K562 (cell line): ENCODE results near the gene PIK3R5. TPM values are rescaled to one million over a fixed set of nuclear protein-coding genes. Genes with fewer than 3 reads are reported as not detected.

Experiments used
- ATAC-seq: fragments of 200-7000 bp; cut with Tn5 transposase; 3 replicates; pipeline ENCODE4 v1.9.1; 2020; ENCODE audit warnings: moderate library complexity
- BruUV-seq: library from RNA; stranded (reverse); fragments of 400-500 nt; replicated peaks from 2 replicates; lab custom pipeline; 2021; lab: Mats Ljungman, UMichigan
- CTCF ChIA-PET: fragments of 300-600 bp; formaldehyde crosslinking; extraction: SDS; loops from one replicate; lab custom pipeline; 2021; ENCODE audit warnings: low intra/inter-chr PET ratio; lab: Yijun Ruan, JAX
- POLR2A ChIA-PET: fragments of 300-600, 350-650 bp; sonication (Branson Sonifier 250); formaldehyde crosslinking; extraction: SDS; loops from one replicate; lab custom pipeline; 2021; ENCODE audit warnings: antibody characterized with exemption, inconsistent platforms; lab: Yijun Ruan, JAX
- DNase-seq, 4 experiments: peaks; one replicate each; pipeline versions ENCODE4 v3.0.0 to v3.0.0-alpha.2; 2011 to 2018; ENCODE audit warnings: low spot score in 3 of 4, mixed read lengths in 3 of 4; ENCODE audit errors: extremely low read depth in 1 of 4
- FAIRE-seq: peaks from 2 replicates; lab custom pipeline; 2011; peaks lifted over from hg19 to GRCh38; lab: Jason Lieb, UNC
- H2AFZ ChIP-seq: 2 replicates; pipeline ENCODE4 v1.6.0; 2011; ENCODE audit warnings: low read depth, low read length, control low read depth, inconsistent platforms
- H3K27ac ChIP-seq: fragments of 200-600 bp; 3 replicates; pipeline ENCODE4 v1.8.0; 2011; ENCODE audit warnings: low read depth, mild to moderate bottlenecking, control low read depth, inconsistent platforms, low read length, moderate library complexity, mixed read lengths; ENCODE audit errors: extremely low read depth
- H3K27me3 ChIP-seq, 2 experiments: fragments of 300-600 bp in 1 of 2; 2 replicates in 1 of 2; 3 replicates in 1 of 2; pipeline versions ENCODE4 v1.6.0 to v1.8.0; 2011; ENCODE audit warnings: inconsistent platforms in 2 of 2, low read length in 2 of 2, mild to moderate bottlenecking in 1 of 2, mixed read lengths in 1 of 2, moderate library complexity in 1 of 2; ENCODE audit not compliant: control insufficient read depth in 2 of 2, insufficient read depth in 2 of 2
- H3K36me3 ChIP-seq: fragments of 300-600 bp; 3 replicates; pipeline ENCODE4 v1.8.0; 2011; ENCODE audit warnings: mild to moderate bottlenecking, low read length, inconsistent platforms; ENCODE audit not compliant: control insufficient read depth, insufficient read depth
- H3K4me1 ChIP-seq, 2 experiments: fragments of 200-600 bp in 1 of 2; replicated peaks in 1 of 2; 2 replicates in 1 of 2; 3 replicates in 1 of 2; pipeline versions ENCODE4 v1.5.1 to v1.8.0; 2011; ENCODE audit warnings: inconsistent platforms in 2 of 2, low read length in 2 of 2, mild to moderate bottlenecking in 1 of 2, mixed read lengths in 1 of 2, moderate library complexity in 1 of 2; ENCODE audit not compliant: control insufficient read depth in 2 of 2, insufficient read depth in 2 of 2
- H3K4me2 ChIP-seq: 2 replicates; pipeline ENCODE4 v1.6.1; 2011; ENCODE audit warnings: low read length, control low read depth, inconsistent platforms, mixed read lengths; ENCODE audit not compliant: insufficient read depth
- H3K4me3 ChIP-seq: fragments of 200-600 bp; sonication (generic), shearing (Covaris generic); 2 replicates; pipeline ENCODE4 v1.5.1; 2016; ENCODE audit warnings: control low read depth, inconsistent platforms
- H3K79me2 ChIP-seq: fragments of 200-600 bp; 3 replicates; pipeline ENCODE4 v1.8.0; 2011; ENCODE audit warnings: low read length, inconsistent platforms; ENCODE audit not compliant: control insufficient read depth, insufficient read depth
- H3K9ac ChIP-seq, 2 experiments: 2 replicates each; pipeline versions ENCODE4 v1.6.0 to v1.6.1; 2011; ENCODE audit warnings: low read depth in 2 of 2, low read length in 2 of 2, control low read depth in 1 of 2, inconsistent platforms in 1 of 2, mild to moderate bottlenecking in 1 of 2, mixed read lengths in 1 of 2; ENCODE audit not compliant: insufficient read depth in 1 of 2
- H3K9me1 ChIP-seq: one replicate; pipeline ENCODE4 v1.6.0; 2011; ENCODE audit warnings: inconsistent platforms, mild to moderate bottlenecking, low read length, moderate library complexity; ENCODE audit not compliant: control insufficient read depth, insufficient read depth
- H3K9me3 ChIP-seq: replicated peaks from 2 replicates; pipeline ENCODE4 v1.5.1; 2011; ENCODE audit warnings: low read depth, low read length, inconsistent platforms; ENCODE audit not compliant: control insufficient read depth, insufficient read depth
- H4K20me1 ChIP-seq: replicated peaks from 2 replicates; pipeline ENCODE4 v1.6.1; 2011; ENCODE audit warnings: low read length, inconsistent platforms, mixed read lengths; ENCODE audit not compliant: control insufficient read depth, insufficient read depth
- CHD2 ChIP-seq: IDR thresholded peaks from 2 replicates; pipeline ENCODE4 v1.6.1; 2011; ENCODE audit warnings: low read depth, low read length
- JUND ChIP-seq, 2 experiments: IDR thresholded peaks; 2 replicates in 1 of 2; 3 replicates in 1 of 2; pipeline ENCODE4 v1.6.1; 2011; ENCODE audit warnings: borderline replicate concordance in 2 of 2, low read depth in 2 of 2, low read length in 2 of 2, improper control_type of control experiment in 1 of 2, missing biosample characterization in 1 of 2, missing genetic modification characterization in 1 of 2, missing genetic modification reagents in 1 of 2
- TRIM24 ChIP-seq, 2 experiments: fragments of 450-650 bp; IDR thresholded peaks; 2 replicates each; pipeline ENCODE4 v1.6.1; 2016
- WGBS: fragments of 100-300 bp; shearing (Covaris generic); methylation state at CpG from one replicate; pipeline ENCODE4 v1.1.6; 2016; ENCODE audit warnings: low coverage, mixed read lengths; ENCODE audit not compliant: insufficient coverage; ENCODE audit errors: missing lambda C conversion rate; 5-methylcytosine and 5-hydroxymethylcytosine counted together
- in situ Hi-C: fragments of 300-500 bp; cut with MboI; formaldehyde crosslinking; loops from 4 replicates; pipeline ENCODE4 v1.15.0; 2018; ENCODE audit warnings: inconsistent platforms, mixed read lengths
- intact Hi-C: fragments of 100-400 bp; cut with micrococcal nuclease; formaldehyde crosslinking; loops from 2 replicates; pipeline ENCODE4 v1.14.2; 2022
- polyA plus RNA-seq, 8 experiments: library from polyadenylated mRNA; depleted of rRNA in 4 of 8; stranded (reverse) in 5 of 8; unstranded in 3 of 8; fragments of >200 nt; fragmentation: Nextera tagmentation in 2 of 8; fragmentation: Illumina TruSeq in 1 of 8; extraction: Ambion mirVana in 2 of 8; extraction: Trizol in 1 of 8; gene quantifications; 2 replicates each; pipeline versions ENCODE4 v1.2.1 to v1.2.3, GENCODE V29; 2011 to 2014; ENCODE audit warnings: inconsistent platforms in 1 of 8, missing spikeins in 1 of 8
- total RNA-seq, 7 experiments: library from RNA; depleted of rRNA in 6 of 7; stranded (reverse); fragments of >200 nt in 6 of 7; fragmentation: Illumina TruSeq in 2 of 7; extraction: Trizol in 2 of 7; gene quantifications; 2 replicates each; pipeline versions ENCODE4 v1.2.1 to v1.2.3, GENCODE V29; 2011 to 2021; ENCODE audit warnings: low replicate concordance in 1 of 7

Gene PIK3R5
- total and polyA plus RNA-seq, 9 of the 15 experiments (the other 6 are each of a cell fraction or from before 2014, with no cell fraction given): 0.01 to 0.38 TPM; not detected in 7

GRCh38 chr17:8846768-8847211 lies 118.7 kb downstream of the PIK3R5 start (continued):
- TF ChIP-seq JUND (IDR thresholded peaks at IDR 0.05; ENCODE audit: borderline replicate concordance, low read depth, low read length) (no peak), JUND (tag; IDR thresholded peaks at IDR 0.05; ENCODE audit: borderline replicate concordance, low read depth, low read length) (0 out of 3 replicates have a peak, but pooled peaks have one; percentile 30)
- TF ChIP-seq, all 486 proteins: peak for 13

GRCh38 chr17:8844229-8845218 lies 121.0 kb downstream of the PIK3R5 start:
- no peaks in the 10 kb centered on the region for H3K9me3 ChIP-seq

More at GRCh38 chr17:8844229-8845218, 121.0 kb downstream of the PIK3R5 start:
- no peaks in the 10 kb centered on the region for H3K4me1 ChIP-seq
- BruUV-seq: no TSS peak
- H4K20me1 ChIP-seq: no peaks in the 10 kb centered on the region
- no peak for ATAC-seq
- ChIA-PET CTCF (no interaction called here), POLR2A (interaction anchor here (1.2 kb wide), 1 partner anchor 43 kb away, joined by 3 read pairs; no protein-coding TSS in a partner anchor)
- no peak overlapping the region for H3K4me3 ChIP-seq
- no peak for DNase-seq
- intact Hi-C loops (no loop called here), in situ Hi-C loops (no loop called here)
- no peak overlapping the region for H3K27ac ChIP-seq
- H3K4me2 ChIP-seq: no peak overlapping the region
- H3K27me3 ChIP-seq: peaks cover 0 to 2% of the 10 kb centered on the region in 2 experiments; a peak in 1 of 5 replicates
- TF ChIP-seq TRIM24 (IDR thresholded peaks at IDR 0.05) (no peak), CHD2 (no peak)
- H3K36me3 ChIP-seq: no peaks in the 10 kb centered on the region
- no peak for FAIRE-seq
- no peak overlapping the region for H3K9ac ChIP-seq
- H3K9me1 ChIP-seq: no peaks in the 10 kb centered on the region
- no peaks in the 10 kb centered on the region for H3K79me2 ChIP-seq
- 2% methylated on average over 9 of the region's 9 CpGs for WGBS
- H2AFZ ChIP-seq: no peak overlapping the region
